Measurements from ENCODE around the gene CIPC.
A peak's percentile ranks its signal among the peaks of the same experiment; 100 is the strongest.

Gene CIPC

GRCh38 chr14:77082356-77082755, 15.7 kb upstream of the CIPC start:
- H3K27ac ChIP-seq = no peak overlapping the region
- no peak for TF ChIP-seq CTCF (conservative IDR thresholded peaks at IDR 0.05; ENCODE audit: low read depth)
- CTCF ChIA-PET = interaction anchor here (0.7 to 1.7 kb wide), 3 partner anchors 12 to 169 kb away, joined by 3 to 6 read pairs (median 3); no protein-coding TSS in a partner anchor
- POLR2A ChIA-PET (ENCODE audit: low non-redundant PET) = no interaction called here
- no peak for DNase-seq (ENCODE audit: low spot score)

- DNase-seq (ENCODE audit: low spot score) = no peak
- POLR2A ChIA-PET (ENCODE audit: low non-redundant PET) = no interaction called here
- no peak overlapping the region for H3K27ac ChIP-seq
- no peak for TF ChIP-seq CTCF (conservative IDR thresholded peaks at IDR 0.05; ENCODE audit: low read depth)
- CTCF ChIA-PET = interaction anchor here (0.6 to 1.7 kb wide), 3 partner anchors 11 to 170 kb away, joined by 3 to 6 read pairs (median 3); no protein-coding TSS in a partner anchor
Observed at GRCh38 chr14:77083082-77083481, 15.0 kb upstream of the CIPC start.

- H3K27ac ChIP-seq = no peak overlapping the region
- ChIA-PET POLR2A (ENCODE audit: low non-redundant PET) (no interaction called here), CTCF (interaction anchor here (1.4 kb wide), 1 partner anchor 172 kb away, joined by 4 read pairs; no protein-coding TSS in a partner anchor)
- DNase-seq (ENCODE audit: low spot score) = no peak
- no peak for TF ChIP-seq CTCF (conservative IDR thresholded peaks at IDR 0.05; ENCODE audit: low read depth)
Observed at GRCh38 chr14:77084985-77085384, 13.1 kb upstream of the CIPC start.

GRCh38 chr14:77085538-77085937, 12.5 kb upstream of the CIPC start:
- DNase-seq (ENCODE audit: low spot score) = no peak
- TF ChIP-seq CTCF (conservative IDR thresholded peaks at IDR 0.05; ENCODE audit: low read depth) = no peak
- ChIA-PET POLR2A (ENCODE audit: low non-redundant PET) (interaction anchor here (0.9 kb wide), 1 partner anchor 235 kb away, joined by 3 read pairs; no protein-coding TSS in a partner anchor), CTCF (interaction anchor here (1.0 to 1.4 kb wide), 3 partner anchors 10 to 210 kb away, joined by 3 to 4 read pairs (median 3); no protein-coding TSS in a partner anchor)
- no peak overlapping the region for H3K27ac ChIP-seq

GRCh38 chr14:77086017-77086727, 11.9 kb upstream of the CIPC start:
- no peak for TF ChIP-seq CTCF (conservative IDR thresholded peaks at IDR 0.05; ENCODE audit: low read depth)
- peak; percentile 50 for DNase-seq (ENCODE audit: low spot score)
- ChIA-PET POLR2A (ENCODE audit: low non-redundant PET) (interaction anchor here (0.9 kb wide), 1 partner anchor 234 kb away, joined by 3 read pairs; no protein-coding TSS in a partner anchor), CTCF (interaction anchor here (0.7 to 1.4 kb wide), 4 partner anchors 9 to 230 kb away, joined by 3 to 4 read pairs (median 3); no protein-coding TSS in a partner anchor)
- H3K27ac ChIP-seq = no peak overlapping the region

GRCh38 chr14:77086951-77087350, 11.1 kb upstream of the CIPC start:
- ChIA-PET CTCF (interaction anchor here (1.4 to 1.8 kb wide), 2 partner anchors 17 to 214 kb away, joined by 3 to 4 read pairs; no protein-coding TSS in a partner anchor), POLR2A (ENCODE audit: low non-redundant PET) (no interaction called here)
- TF ChIP-seq CTCF (conservative IDR thresholded peaks at IDR 0.05; ENCODE audit: low read depth) = no peak
- H3K27ac ChIP-seq = no peak overlapping the region
- DNase-seq (ENCODE audit: low spot score) = no peak

All from RWPE1 (cell line).